ENCODE data around the gene MAPK9.

Gene MAPK9

GRCh38 chr5:180313677-180314505, 22.0 kb upstream of the MAPK9 start:
- TF ChIP-seq MAX (IDR thresholded peaks at IDR 0.05; ENCODE audit: low read depth, low read length) (no peak), CTCF (IDR thresholded peaks at IDR 0.05; ENCODE audit: low read depth, low read length) (no peak), MYC (IDR thresholded peaks at IDR 0.05; ENCODE audit: low read depth, low read length) (no peak), POLR2A (IDR thresholded peaks at IDR 0.05; ENCODE audit: extremely low read depth, insufficient read length) (no peak)
- peak; percentile 74 for DNase-seq (ENCODE audit: low read depth)
- H3K4me3 ChIP-seq (ENCODE audit: low read depth, low read length) = peak overlapping the region; percentile 34

- H3K4me3 ChIP-seq (ENCODE audit: low read depth, low read length) = no peak overlapping the region
- no peak for DNase-seq (ENCODE audit: low read depth)
- TF ChIP-seq MAX (IDR thresholded peaks at IDR 0.05; ENCODE audit: low read depth, low read length) (no peak), POLR2A (IDR thresholded peaks at IDR 0.05; ENCODE audit: extremely low read depth, insufficient read length) (no peak)
These were observed 19.3 kb upstream of the MAPK9 start for GRCh38 chr5:180311216-180311615.

- no peak for TF ChIP-seq MYC (IDR thresholded peaks at IDR 0.05; ENCODE audit: low read depth, low read length)
- no peak for TF ChIP-seq POLR2A (IDR thresholded peaks at IDR 0.05; ENCODE audit: extremely low read depth, insufficient read length)
- TF ChIP-seq CTCF (IDR thresholded peaks at IDR 0.05; ENCODE audit: low read depth, low read length) = no peak
- no peak for TF ChIP-seq MAX (IDR thresholded peaks at IDR 0.05; ENCODE audit: low read depth, low read length)
- no peak overlapping the region for H3K4me3 ChIP-seq (ENCODE audit: low read depth, low read length)
- no peak for DNase-seq (ENCODE audit: low read depth)
These were observed 14.9 kb upstream of the MAPK9 start for GRCh38 chr5:180306796-180307195.

GRCh38 chr5:180305481-180305880, 13.6 kb upstream of the MAPK9 start:
- DNase-seq (ENCODE audit: low read depth) = no peak
- no peak overlapping the region for H3K4me3 ChIP-seq (ENCODE audit: low read depth, low read length)
- TF ChIP-seq CTCF (IDR thresholded peaks at IDR 0.05; ENCODE audit: low read depth, low read length) = no peak
- no peak for TF ChIP-seq POLR2A (IDR thresholded peaks at IDR 0.05; ENCODE audit: extremely low read depth, insufficient read length)
- no peak for TF ChIP-seq MAX (IDR thresholded peaks at IDR 0.05; ENCODE audit: low read depth, low read length)
- TF ChIP-seq MYC (IDR thresholded peaks at IDR 0.05; ENCODE audit: low read depth, low read length) = no peak

GRCh38 chr5:180304431-180305375, 12.8 kb upstream of the MAPK9 start:
- no peak for TF ChIP-seq POLR2A (IDR thresholded peaks at IDR 0.05; ENCODE audit: extremely low read depth, insufficient read length)
- TF ChIP-seq MAX (IDR thresholded peaks at IDR 0.05; ENCODE audit: low read depth, low read length) = no peak
- no peak for TF ChIP-seq MYC (IDR thresholded peaks at IDR 0.05; ENCODE audit: low read depth, low read length)
- TF ChIP-seq CTCF (IDR thresholded peaks at IDR 0.05; ENCODE audit: low read depth, low read length) = no peak
- no peak overlapping the region for H3K4me3 ChIP-seq (ENCODE audit: low read depth, low read length)
- DNase-seq (ENCODE audit: low read depth) = no peak

- H3K4me3 ChIP-seq (ENCODE audit: low read depth, low read length) = no peak overlapping the region
- TF ChIP-seq MAX (IDR thresholded peaks at IDR 0.05; ENCODE audit: low read depth, low read length) (no peak), CTCF (IDR thresholded peaks at IDR 0.05; ENCODE audit: low read depth, low read length) (no peak), MYC (IDR thresholded peaks at IDR 0.05; ENCODE audit: low read depth, low read length) (no peak), POLR2A (IDR thresholded peaks at IDR 0.05; ENCODE audit: extremely low read depth, insufficient read length) (no peak)
- DNase-seq (ENCODE audit: low read depth) = no peak
These were observed 12.1 kb upstream of the MAPK9 start for GRCh38 chr5:180304016-180304292.

Measured in NB4 (cell line).